ENCODE results near the gene C12orf57. TPM values are rescaled to one million over a fixed set of nuclear protein-coding genes. Genes with fewer than 3 reads are reported as not detected.

Gene C12orf57
- polyA plus RNA-seq, 4 donors = 119 to 379 (median 273) TPM

DNA sequence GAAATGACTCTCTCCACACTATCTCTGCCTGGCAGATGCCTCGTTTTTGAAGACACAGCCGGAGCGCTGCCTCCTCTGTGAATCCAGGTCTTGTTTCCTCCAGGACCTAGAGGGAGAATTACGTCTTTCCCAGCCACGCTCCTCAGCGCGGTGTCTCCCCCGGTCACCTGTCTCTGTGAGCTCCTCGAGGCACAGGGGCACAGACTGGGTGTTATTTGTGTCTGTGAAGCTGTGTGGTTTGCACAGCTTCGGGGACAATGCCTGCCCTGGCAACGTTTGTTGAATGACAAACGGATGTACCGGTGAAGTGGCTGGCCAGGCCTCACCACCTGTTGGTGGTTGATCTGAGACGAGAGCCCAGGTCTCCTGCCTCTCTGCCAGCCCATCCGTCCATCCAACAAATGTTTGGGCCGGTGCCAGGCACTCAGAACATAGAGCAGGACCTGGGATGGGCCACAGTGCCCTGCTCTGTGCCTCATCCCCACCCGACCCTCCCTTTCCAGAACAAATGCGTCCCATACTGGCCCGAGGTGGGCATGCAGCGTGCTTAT, 13.4 kb downstream of the C12orf57 start:
- Histone ChIP-seq H3K27ac (ENCODE audit: low read depth in 1 of 3, low read length in 2 of 3) (no peak overlapping the region), H3K4me3 (ENCODE audit: low read depth in 1 of 3, low read length in 3 of 3) (no peak overlapping the region), H3K4me1 (ENCODE audit: control insufficient read depth in 3 of 3, insufficient read depth in 2 of 3, low read depth in 1 of 3, low read length in 2 of 3) (peaks cover 0 to 18% (median 0%) of the 10 kb centered on the region in 3 donors), H3K27me3 (ENCODE audit: control insufficient read depth in 3 of 3, insufficient read depth in 3 of 3, low read length in 3 of 3) (no peaks in the 10 kb centered on the region), H3K36me3 (ENCODE audit: control insufficient read depth in 3 of 3, insufficient read depth in 2 of 3, low read depth in 1 of 3, low read length in 3 of 3) (peaks cover 0 to 85% (median 4%) of the 10 kb centered on the region in 3 donors), H3K9me3 (ENCODE audit: control insufficient read depth in 2 of 2, insufficient read depth in 1 of 2, low read depth in 1 of 2, low read length in 1 of 2) (no peaks in the 10 kb centered on the region)
- DNase-seq = no peak
- WGBS, 3 donors = 79 to 85% (median 81%) methylated on average over 20 of the region's 20 CpGs
- no peak for FAIRE-seq

DNA sequence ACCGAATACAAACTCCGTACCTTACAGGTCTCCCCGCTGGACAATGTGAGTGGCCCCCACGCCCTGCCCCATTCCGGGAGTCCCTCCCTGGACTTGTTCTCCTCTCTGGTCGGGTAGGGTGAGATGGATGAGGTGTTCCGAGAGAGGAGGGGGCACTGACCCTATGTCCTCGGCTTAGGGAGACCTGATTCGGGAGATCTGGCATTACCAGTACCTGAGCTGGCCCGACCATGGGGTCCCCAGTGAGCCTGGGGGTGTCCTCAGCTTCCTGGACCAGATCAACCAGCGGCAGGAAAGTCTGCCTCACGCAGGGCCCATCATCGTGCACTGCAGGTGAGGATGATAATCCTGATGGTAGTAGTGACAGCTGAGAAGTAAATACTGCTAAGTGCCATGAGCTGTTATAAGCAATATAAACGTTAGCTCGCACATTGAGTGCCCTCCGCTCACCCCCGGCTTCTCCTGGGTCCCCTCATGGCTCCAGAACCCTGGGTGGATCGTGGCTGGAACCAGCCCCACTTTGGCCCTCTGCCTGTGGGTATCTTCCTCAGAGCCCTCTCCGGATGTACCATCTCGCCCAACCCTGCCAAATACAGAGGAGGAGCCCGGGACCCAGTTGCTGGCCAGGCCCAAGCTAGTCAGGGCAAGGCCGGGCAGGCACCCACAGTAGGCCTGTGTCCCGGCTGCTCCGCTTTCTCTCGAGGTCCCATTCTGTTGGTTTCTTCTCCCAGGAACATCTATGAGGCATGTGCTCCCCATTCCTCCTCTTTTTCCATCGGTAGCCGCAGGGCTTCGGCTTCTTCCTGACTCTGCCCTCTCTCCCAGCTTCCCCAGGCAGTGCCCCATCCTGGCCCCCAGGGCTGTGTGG, 14.2 kb downstream of the C12orf57 start:
- Histone ChIP-seq H3K4me1 (ENCODE audit: control insufficient read depth in 3 of 3, insufficient read depth in 2 of 3, low read depth in 1 of 3, low read length in 2 of 3) (peaks cover 0 to 24% (median 0%) of the 10 kb centered on the region in 3 donors), H3K4me3 (ENCODE audit: low read depth in 1 of 3, low read length in 3 of 3) (no peak overlapping the region), H3K27ac (ENCODE audit: low read depth in 1 of 3, low read length in 2 of 3) (peak overlapping the region in 2 of 3 donors; percentile 28 to 83), H3K27me3 (ENCODE audit: control insufficient read depth in 3 of 3, insufficient read depth in 3 of 3, low read length in 3 of 3) (no peaks in the 10 kb centered on the region), H3K36me3 (ENCODE audit: control insufficient read depth in 3 of 3, insufficient read depth in 2 of 3, low read depth in 1 of 3, low read length in 3 of 3) (peaks cover 0 to 78% (median 4%) of the 10 kb centered on the region in 3 donors), H3K9me3 (ENCODE audit: control insufficient read depth in 2 of 2, insufficient read depth in 1 of 2, low read depth in 1 of 2, low read length in 1 of 2) (no peaks in the 10 kb centered on the region)
- FAIRE-seq (no peak), DNase-seq (no peak)
- 82 to 88% (median 82%) methylated on average over 23 to 28 of the region's 28 CpGs for WGBS, 3 donors

DNA sequence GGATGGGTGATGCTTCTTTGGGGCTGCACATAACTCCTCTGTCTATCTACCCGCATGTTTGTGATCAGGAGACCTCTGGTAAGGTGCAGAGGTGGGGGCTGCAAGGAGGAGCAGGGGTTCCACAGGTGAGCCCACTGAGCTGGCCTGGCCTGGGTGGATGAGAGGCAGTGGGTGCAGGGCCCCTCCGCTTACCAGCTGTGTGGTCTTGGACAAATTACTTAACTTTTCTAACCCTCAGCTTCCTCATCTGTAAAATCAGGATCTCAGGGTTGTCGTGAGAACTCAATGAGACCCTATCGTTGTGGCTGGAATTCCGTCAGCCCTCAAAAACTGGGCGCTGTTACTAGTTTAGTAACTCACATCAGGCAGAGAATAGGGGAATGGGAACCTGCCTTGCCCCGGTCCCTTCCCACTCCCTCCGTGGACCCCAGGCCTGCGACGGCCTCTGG, 14.8 kb downstream of the C12orf57 start:
- Histone ChIP-seq H3K27me3 (ENCODE audit: control insufficient read depth in 3 of 3, insufficient read depth in 3 of 3, low read length in 3 of 3) (no peaks in the 10 kb centered on the region), H3K9me3 (ENCODE audit: control insufficient read depth in 2 of 2, insufficient read depth in 1 of 2, low read depth in 1 of 2, low read length in 1 of 2) (no peaks in the 10 kb centered on the region), H3K36me3 (ENCODE audit: control insufficient read depth in 3 of 3, insufficient read depth in 2 of 3, low read depth in 1 of 3, low read length in 3 of 3) (peaks cover 0 to 72% (median 4%) of the 10 kb centered on the region in 3 donors), H3K27ac (ENCODE audit: low read depth in 1 of 3, low read length in 2 of 3) (peak overlapping the region; percentile 28 to 83 (median 35)), H3K4me1 (ENCODE audit: control insufficient read depth in 3 of 3, insufficient read depth in 2 of 3, low read depth in 1 of 3, low read length in 2 of 3) (peaks cover 0 to 23% (median 0%) of the 10 kb centered on the region in 3 donors), H3K4me3 (ENCODE audit: low read depth in 1 of 3, low read length in 3 of 3) (peak overlapping the region in 1 of 3 donors; percentile 1)
- WGBS, 3 donors = 59 to 80% (median 65%) methylated on average over 10 of the region's 10 CpGs
- FAIRE-seq (no peak), DNase-seq (no peak)

DNA sequence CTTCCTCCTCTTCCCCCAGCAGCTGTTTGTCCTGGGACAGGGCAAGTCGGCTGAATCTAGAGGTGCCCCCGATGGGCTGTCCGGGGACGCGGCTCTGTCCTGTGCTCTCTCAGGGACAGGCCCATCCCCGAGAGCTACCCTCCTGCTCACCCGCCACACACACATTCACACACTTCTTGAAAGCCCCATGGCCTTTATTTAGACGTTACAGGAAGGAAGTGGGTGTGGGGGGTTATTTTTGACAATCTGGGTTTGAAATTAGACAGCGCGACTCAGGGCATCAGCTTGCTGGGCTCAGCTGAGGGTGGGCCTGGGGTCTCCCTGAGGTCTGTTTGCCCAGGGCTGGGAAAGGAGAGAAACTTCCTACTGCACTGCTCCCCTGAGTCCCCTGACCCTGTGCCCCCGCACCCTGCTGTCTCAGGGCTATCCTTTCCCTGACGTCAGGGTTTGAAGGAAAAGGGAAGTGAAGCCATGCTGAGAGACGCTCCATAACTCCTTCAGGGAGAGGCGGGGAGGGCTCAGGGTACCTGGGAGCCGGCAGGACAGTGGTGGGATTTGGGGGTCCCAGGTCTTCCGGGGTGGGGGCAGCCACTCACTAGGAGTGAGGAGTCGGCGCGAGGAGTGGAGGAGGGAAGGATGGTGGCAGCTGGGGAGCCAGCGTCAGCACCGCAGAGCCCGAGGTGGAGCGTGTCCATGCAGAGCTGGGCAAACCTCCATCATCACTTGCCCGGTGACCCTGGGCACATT, 15.4 kb downstream of the C12orf57 start:
- 56 to 83% (median 68%) methylated on average over 23 to 24 of the region's 24 CpGs for WGBS, 3 donors
- Histone ChIP-seq H3K36me3 (ENCODE audit: control insufficient read depth in 3 of 3, insufficient read depth in 2 of 3, low read depth in 1 of 3, low read length in 3 of 3) (peaks cover 0 to 73% (median 4%) of the 10 kb centered on the region in 3 donors), H3K27me3 (ENCODE audit: control insufficient read depth in 3 of 3, insufficient read depth in 3 of 3, low read length in 3 of 3) (no peaks in the 10 kb centered on the region), H3K27ac (ENCODE audit: low read depth in 1 of 3, low read length in 2 of 3) (peak overlapping the region; percentile 28 to 83 (median 35)), H3K4me1 (ENCODE audit: control insufficient read depth in 3 of 3, insufficient read depth in 2 of 3, low read depth in 1 of 3, low read length in 2 of 3) (peaks cover 0 to 21% (median 0%) of the 10 kb centered on the region in 3 donors), H3K4me3 (ENCODE audit: low read depth in 1 of 3, low read length in 3 of 3) (peak overlapping the region in 1 of 3 donors; percentile 1), H3K9me3 (ENCODE audit: control insufficient read depth in 2 of 2, insufficient read depth in 1 of 2, low read depth in 1 of 2, low read length in 1 of 2) (no peaks in the 10 kb centered on the region)
- DNase-seq (peak in 1 of 2 donors; percentile 52), FAIRE-seq (no peak)

DNA sequence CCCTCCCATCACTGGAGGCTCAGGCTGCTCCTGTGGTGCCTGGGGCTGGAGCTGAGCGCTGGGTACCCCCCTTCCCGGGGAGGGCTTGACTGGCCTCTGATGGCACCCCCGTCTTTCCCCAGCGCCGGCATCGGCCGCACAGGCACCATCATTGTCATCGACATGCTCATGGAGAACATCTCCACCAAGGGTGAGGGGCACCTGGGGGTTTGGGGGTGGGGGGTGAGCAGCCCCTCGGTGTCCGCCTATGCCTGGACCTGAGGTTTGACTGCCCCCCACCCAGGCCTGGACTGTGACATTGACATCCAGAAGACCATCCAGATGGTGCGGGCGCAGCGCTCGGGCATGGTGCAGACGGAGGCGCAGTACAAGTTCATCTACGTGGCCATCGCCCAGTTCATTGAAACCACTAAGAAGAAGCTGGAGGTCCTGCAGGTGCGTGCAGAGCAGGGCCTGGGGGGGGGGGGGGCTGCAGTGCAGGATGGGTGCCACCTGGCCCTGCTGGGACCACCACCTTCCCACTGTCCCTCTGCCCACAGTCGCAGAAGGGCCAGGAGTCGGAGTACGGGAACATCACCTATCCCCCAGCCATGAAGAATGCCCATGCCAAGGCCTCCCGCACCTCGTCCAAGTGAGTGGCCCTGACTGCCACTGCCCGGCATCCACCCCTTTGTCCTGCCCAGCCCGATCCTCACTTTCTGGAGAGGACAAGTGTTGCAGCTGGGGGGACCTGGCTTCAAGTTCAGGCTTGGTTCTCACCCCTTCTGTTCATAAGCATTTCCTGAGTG, 16.2 kb downstream of the C12orf57 start:
- DNase-seq = no peak
- Histone ChIP-seq H3K27me3 (ENCODE audit: control insufficient read depth in 3 of 3, insufficient read depth in 3 of 3, low read length in 3 of 3) (no peaks in the 10 kb centered on the region), H3K27ac (ENCODE audit: low read depth in 1 of 3, low read length in 2 of 3) (peak overlapping the region in 1 of 3 donors; percentile 99), H3K4me1 (ENCODE audit: control insufficient read depth in 3 of 3, insufficient read depth in 2 of 3, low read depth in 1 of 3, low read length in 2 of 3) (peaks cover 0 to 27% (median 0%) of the 10 kb centered on the region in 3 donors), H3K9me3 (ENCODE audit: control insufficient read depth in 2 of 2, insufficient read depth in 1 of 2, low read depth in 1 of 2, low read length in 1 of 2) (no peaks in the 10 kb centered on the region), H3K4me3 (ENCODE audit: low read depth in 1 of 3, low read length in 3 of 3) (no peak overlapping the region), H3K36me3 (ENCODE audit: control insufficient read depth in 3 of 3, insufficient read depth in 2 of 3, low read depth in 1 of 3, low read length in 3 of 3) (peaks cover 0 to 75% (median 4%) of the 10 kb centered on the region in 3 donors)
- FAIRE-seq = no peak
- 88 to 89% (median 88%) methylated on average over 25 to 26 of the region's 26 CpGs for WGBS, 3 donors

DNA sequence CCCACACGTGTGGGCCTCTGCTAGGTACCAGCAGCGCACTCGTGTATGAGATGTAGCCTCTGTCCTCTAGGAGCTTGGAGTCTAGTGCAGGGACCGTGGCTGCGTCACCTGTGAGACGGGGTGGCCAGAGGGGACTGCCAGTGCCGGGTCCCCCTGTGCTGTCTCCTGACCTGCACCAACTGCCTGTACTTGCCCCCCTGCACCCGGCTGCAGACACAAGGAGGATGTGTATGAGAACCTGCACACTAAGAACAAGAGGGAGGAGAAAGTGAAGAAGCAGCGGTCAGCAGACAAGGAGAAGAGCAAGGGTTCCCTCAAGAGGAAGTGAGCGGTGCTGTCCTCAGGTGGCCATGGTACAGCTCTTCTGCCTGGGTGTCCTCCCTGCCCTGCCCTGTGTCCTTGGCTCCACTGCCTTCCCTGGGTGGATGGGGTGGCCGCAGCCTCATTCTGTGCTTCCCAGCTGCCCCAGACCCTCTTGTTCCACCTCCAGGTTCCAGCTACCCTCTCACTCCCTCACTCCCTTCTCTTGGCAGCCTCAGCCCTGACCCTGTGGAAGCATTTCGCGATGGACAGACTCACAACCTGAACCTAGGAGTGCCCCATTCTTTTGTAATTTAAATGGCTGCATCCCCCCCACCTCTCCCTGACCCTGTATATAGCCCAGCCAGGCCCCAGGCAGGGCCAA, 16.9 kb downstream of the C12orf57 start:
- Histone ChIP-seq H3K9me3 (ENCODE audit: control insufficient read depth in 2 of 2, insufficient read depth in 1 of 2, low read depth in 1 of 2, low read length in 1 of 2) (no peaks in the 10 kb centered on the region), H3K4me1 (ENCODE audit: control insufficient read depth in 3 of 3, insufficient read depth in 2 of 3, low read depth in 1 of 3, low read length in 2 of 3) (peaks cover 0 to 33% (median 2%) of the 10 kb centered on the region in 3 donors), H3K36me3 (ENCODE audit: control insufficient read depth in 3 of 3, insufficient read depth in 2 of 3, low read depth in 1 of 3, low read length in 3 of 3) (peaks cover 3 to 73% (median 4%) of the 10 kb centered on the region in 3 donors), H3K4me3 (ENCODE audit: low read depth in 1 of 3, low read length in 3 of 3) (no peak overlapping the region), H3K27me3 (ENCODE audit: control insufficient read depth in 3 of 3, insufficient read depth in 3 of 3, low read length in 3 of 3) (no peaks in the 10 kb centered on the region), H3K27ac (ENCODE audit: low read depth in 1 of 3, low read length in 2 of 3) (peak overlapping the region; percentile 98 to 99 (median 98))
- peak in 1 of 2 donors; percentile 44 for DNase-seq
- no peak for FAIRE-seq
- WGBS, 3 donors = 71 to 75% (median 74%) methylated on average over 12 to 13 of the region's 13 CpGs

DNA sequence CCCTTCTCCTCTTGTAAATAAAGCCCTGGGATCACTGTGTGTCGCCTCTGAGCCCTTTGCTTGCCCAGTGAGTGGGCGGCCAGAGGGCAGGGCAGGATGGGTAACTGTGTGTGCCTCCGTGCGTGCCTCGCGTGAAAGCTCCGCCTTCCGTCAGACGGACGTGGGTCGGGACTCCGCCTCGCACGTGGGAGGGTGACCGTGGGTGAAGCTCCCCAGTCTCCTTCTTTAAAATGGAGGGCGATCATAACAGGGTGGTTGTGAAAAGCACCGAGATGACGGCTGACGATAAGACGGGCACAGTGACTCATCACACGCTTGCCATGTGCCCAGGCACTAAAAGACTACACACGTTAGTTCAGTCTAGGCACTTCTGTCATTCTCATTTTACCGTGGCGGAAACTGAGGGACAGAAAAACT, 17.5 kb downstream of the C12orf57 start:
- Histone ChIP-seq H3K4me1 (ENCODE audit: control insufficient read depth in 3 of 3, insufficient read depth in 2 of 3, low read depth in 1 of 3, low read length in 2 of 3) (peaks cover 0 to 39% (median 2%) of the 10 kb centered on the region in 3 donors), H3K36me3 (ENCODE audit: control insufficient read depth in 3 of 3, insufficient read depth in 2 of 3, low read depth in 1 of 3, low read length in 3 of 3) (peaks cover 3 to 71% (median 5%) of the 10 kb centered on the region in 3 donors), H3K27ac (ENCODE audit: low read depth in 1 of 3, low read length in 2 of 3) (peak overlapping the region; percentile 98 to 99 (median 98)), H3K27me3 (ENCODE audit: control insufficient read depth in 3 of 3, insufficient read depth in 3 of 3, low read length in 3 of 3) (no peaks in the 10 kb centered on the region), H3K4me3 (ENCODE audit: low read depth in 1 of 3, low read length in 3 of 3) (peak overlapping the region in 2 of 3 donors; percentile 74 to 88), H3K9me3 (ENCODE audit: control insufficient read depth in 2 of 2, insufficient read depth in 1 of 2, low read depth in 1 of 2, low read length in 1 of 2) (no peaks in the 10 kb centered on the region)
- 5 to 31% (median 7%) methylated on average over 24 of the region's 24 CpGs for WGBS, 3 donors
- FAIRE-seq (no peak), DNase-seq (peak; percentile 63 to 85)
